ENCODE results near the gene LMO7.

Gene LMO7

DNA sequence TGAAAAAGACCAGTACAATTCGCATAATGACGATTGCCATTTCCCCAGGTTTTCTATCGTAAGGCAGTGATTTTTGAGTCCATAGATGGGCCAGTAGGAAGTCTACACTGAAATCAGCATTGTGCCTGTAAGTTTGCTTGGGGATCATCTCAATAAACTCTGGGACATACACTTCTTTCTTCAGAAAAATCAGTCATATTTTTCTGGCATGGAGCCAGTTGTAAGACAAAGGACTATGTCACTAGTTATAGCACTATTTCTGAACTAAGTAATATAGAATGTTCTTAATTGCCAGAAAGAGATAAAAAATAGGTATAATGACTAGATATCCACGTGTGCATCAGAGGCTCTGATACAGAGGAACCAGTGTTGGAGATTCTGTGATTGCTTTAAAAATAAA, 243.5 kb downstream of the LMO7 start:
- DNase-seq, result no peak

- no peak for DNase-seq
Observed at GRCh38 chr13:75881109-75881775, 245.1 kb downstream of the LMO7 start.

DNA sequence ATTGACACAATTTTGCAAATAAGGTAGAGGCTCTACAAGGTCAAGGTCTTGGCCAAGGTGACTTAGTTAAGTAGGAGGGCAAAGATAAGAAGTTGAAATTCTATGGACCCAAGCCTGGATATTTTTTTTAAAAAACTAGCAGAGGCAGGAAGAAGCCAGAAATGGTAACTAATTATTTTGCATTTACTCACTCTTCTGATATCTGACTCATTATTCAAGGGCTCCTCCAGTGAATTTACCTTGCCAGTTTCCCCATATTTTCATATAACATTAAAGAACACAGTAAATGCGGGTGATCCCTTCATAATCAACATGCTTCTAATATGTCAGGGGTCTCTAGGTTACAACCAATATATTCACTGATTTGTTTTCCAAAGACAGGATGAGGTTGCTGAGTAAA, 246.1 kb downstream of the LMO7 start:
- no peak for DNase-seq

DNA sequence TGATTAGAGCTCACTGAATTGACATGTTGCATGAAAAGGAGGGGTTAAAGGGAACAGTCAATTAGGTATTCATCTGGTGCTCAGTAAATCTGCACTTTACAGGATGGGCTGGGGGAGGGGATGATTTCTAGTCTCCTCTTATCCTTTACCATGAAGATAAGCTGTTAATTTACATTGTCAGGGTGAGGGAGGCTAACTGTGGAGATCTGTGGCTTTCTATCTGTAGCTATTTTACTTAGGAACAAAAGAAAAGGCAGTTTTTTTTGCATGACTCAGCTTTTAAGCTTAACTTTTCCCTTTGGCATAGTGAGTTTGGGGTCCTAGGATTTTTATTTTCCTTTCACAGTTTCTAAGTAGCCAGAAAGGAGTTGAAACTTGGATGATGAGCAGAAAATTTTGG, 253.3 kb downstream of the LMO7 start:
- DNase-seq, result no peak

DNA sequence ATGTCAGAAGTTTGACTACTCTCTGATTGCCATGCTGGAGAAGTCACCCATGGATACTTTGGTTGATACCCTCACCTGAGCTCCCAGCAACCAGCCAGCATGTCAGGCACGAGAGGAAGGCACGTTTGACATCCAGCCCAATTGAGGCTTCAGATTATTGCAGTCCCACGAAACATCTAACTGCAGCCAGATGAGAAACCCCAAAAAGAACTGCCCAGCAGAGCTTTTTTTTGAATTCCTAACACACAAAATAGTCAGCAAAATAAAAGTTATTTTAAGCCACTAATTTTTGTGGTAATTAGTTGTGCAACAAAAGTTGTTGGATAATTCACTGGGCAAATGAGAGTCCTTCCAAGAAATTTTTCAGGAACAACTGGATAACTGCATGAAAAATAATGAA, 259.0 kb downstream of the LMO7 start:
- DNase-seq, result no peak

DNA sequence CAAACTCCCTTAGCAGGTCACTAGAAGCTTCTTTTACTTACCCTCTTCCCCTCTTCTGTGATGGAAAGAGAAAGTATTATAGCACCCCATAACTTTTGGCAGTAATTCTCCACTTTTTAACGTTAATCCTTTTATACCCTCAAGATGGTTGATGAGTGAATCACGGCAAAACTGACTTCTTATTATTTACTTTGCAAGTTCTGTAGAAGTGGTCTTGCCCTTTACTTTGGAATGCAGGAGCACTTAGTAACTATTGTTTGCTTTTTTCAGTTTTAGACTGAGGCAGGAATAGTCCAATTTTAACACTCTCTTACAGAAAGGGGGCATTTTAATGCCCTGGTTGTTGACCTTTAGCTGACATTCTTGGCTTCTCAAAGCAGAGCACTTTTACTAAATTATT, 260.1 kb downstream of the LMO7 start:
- no peak for DNase-seq

DNA sequence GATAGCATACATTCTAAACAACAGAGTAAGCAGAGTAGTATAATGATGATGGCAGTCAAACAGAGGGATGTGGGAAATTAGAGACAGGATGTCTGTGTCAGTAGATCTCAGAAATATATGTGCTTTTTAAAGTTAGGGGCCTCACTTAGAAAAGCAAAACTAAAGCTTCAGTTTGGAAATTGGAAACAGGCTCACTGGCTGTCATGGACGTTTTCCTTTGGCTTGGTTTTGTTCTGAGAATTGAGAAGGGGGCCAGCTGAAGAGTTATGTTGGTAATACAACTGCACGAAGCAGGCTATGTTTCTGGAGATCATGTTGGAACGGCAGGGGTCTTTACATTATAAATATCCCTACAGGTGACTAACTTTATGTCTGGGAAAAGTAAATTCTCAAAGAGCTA, 261.3 kb downstream of the LMO7 start:
- DNase-seq, result no peak

- peak in 1 of 58 donors; percentile 13 for DNase-seq
Observed at GRCh38 chr13:75901501-75901900, 265.4 kb downstream of the LMO7 start.

GRCh38 chr13:75902166-75903104, 266.3 kb downstream of the LMO7 start:
- no peak for DNase-seq

DNA sequence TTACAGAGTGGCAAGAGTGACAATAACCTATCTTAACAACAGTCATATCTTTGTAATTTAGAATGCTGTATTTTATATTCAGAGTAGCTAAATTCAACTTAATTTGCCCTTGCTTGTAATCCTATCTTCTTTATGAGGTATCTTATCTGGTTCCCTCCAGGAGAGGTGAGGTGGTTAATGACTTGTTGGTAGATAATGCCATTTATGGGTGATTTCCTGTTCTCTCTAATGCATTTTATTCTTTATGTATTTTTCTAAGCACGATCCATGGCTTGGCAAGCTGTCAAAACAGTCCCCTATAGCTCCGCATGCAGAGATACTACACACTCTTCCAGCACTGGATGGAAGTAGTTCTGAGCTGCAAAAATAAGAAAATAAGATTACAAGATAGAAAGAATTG, 267.9 kb downstream of the LMO7 start:
- DNase-seq, result no peak

DNA sequence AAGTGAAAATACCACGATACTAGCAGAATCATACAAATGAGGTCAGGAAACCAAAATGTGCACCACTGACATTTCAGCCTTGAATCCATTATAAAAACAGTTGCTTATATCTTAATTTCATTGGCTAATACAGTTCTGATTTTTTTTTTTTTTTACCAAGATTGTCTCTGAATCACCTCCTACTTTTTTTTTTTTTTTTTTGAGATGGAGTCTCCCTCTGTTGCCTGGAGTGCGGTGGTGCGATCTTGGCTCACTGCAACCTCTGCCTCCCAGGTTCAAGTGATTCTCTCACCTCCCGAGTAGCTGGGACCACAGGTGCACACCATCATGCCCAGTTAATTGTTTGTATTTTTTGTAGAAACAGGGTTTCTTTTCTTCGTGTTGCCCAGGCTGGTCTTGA, 270.2 kb downstream of the LMO7 start:
- no peak for DNase-seq

- DNase-seq, result no peak
Observed at GRCh38 chr13:75907044-75907443, 270.9 kb downstream of the LMO7 start.

- peak in 2 of 58 donors; percentile 1 to 4 for DNase-seq
Observed at GRCh38 chr13:75908141-75908540, 272.0 kb downstream of the LMO7 start.
